Activated CD4-positive, CD25-positive, alpha-beta regulatory T cell (primary cell): Measurements from ENCODE around the gene CFAP53.
"Not testable (repeated sequence)": the region's sequence is repeated elsewhere in the genome, so short reads cannot be mapped to it uniquely, and the experiment has no call there.

Source experiments
- DNase-seq, 4 experiments: peaks; one replicate each; lab custom pipeline; 2025; lab: John Stamatoyannopoulos, UW

The CFAP53 gene

DNA sequence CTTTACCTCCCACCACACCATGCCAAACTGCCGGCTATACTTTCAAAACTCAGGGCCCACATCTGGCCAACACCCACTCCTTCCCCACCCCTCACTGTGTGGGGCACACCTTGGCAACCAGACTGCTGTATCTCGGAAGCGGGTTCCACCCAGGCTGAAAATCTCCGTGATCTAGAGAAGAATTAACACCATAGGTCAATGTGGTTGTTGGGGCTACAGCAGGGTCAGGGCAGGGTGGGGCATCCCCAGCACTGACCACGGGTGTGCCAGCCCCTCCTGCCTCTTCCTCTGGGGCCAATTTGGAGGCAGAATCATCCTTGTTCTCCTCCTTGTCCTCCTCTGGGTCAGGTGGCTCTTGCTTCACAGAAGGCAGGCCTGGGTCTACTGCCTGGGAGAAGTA is 6.3 kb upstream of the CFAP53 start:
- no peak for DNase-seq

DNA sequence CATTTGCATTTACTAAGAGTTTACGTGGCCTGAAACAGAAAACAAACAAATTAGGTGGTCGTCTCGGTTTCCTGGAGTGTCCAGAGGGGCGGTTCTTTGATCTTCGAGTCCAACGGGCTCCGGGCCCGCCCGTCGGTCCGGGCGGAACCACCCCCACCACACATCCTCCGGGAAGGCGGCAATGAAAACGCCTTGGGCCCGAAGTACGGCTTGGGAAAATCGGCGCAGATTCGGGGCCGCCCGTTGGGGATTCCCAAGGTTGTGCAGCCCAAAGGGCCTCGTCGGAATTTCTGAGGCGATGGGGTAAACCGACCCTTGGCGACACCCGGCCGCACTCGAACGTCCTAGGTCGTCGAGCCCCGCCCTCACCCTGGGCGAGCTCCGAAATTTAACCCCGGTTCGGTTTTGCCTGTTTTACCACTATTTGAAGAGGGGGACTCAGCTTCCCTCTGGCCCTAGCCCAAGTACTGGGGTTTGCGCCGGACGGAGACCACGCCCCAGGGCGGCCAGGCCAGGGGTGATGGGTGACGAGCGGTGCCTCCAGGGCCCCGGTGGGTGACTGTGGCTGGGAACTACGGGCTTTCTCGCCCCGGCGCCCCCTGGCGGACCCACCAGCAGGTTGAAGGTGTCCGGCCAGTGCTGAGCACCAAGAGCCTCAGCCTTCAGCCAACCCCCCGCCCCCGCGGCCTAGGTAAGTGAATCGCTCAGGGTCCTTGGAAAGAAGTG is 1.9 kb upstream of the CFAP53 start:
- DNase-seq = peak; percentile 61 to 67 (median 64)

DNA sequence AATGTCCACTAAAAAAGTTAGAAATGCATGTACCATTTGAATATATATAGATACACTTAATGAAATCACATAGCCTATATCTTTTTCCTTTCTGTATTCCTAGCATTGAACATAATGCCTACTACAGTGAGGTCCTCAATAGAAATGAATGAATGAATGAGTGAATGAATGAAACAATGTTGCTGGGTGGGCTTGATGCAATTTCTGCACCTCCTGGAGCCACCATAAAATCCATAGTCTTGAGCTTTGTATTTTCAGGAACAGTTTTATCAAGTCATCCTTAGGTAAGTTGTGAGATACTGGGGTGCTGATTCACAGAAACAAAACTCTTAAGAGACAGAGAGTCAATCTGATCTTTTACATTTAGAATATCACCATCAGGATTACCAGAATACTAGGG is 3.3 kb downstream of the CFAP53 start:
- no peak for DNase-seq

DNA sequence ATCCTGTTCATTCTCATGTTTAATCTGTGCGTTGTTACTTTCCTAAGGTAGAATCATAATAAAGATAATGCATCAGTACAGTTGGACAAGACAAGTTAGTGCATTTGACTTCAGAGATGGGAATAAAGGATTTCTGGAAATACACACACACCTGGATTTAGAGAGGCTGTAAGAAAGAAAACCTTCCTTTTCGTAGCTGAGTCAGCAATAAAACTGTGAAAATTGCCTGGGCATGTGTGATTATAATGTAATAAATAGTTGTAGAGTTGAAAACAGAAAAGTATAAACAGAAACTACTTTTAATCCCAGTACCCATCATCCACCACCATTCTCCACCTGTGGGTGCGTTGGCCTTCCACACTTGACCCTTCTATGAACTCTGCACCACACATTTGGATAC is 15.4 kb downstream of the CFAP53 start:
- DNase-seq = no peak

DNA sequence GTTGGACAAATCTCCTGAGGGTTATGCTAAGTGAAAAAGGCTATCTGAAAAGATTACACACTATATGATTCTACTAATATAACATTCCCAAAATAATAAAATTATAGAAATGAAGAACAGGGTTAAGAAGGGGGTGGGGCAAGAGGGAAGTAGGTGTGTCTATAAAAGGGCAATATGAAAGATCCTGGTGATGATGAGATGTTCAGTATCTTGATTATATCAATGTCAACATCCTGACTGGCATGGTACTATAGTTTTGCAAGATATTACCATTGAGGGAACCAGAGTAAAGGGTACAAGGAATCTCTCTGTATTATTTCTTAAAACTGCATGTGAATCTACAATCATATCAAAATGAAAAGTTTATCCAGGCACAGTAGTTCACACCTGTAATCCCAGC is 16.7 kb downstream of the CFAP53 start:
- DNase-seq = no peak

DNA sequence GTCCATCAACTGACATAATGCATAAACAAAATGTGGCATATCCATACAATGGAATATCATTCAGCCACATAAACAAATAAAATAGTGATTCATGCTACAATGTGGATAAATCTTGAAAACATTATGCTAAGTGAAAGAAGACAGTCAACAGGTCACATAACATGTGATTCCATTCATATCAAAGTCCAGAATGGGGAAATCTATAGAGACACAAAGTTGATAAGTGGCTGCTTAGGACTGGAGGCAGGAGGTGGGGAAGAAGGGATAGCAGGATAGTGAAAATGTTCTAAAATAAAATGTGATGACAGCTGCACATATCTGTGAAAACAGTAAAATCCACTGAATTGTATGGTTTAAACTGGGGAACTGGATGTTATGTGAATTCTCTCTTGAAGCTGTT is 18.7 kb downstream of the CFAP53 start:
- no peak for DNase-seq

DNA sequence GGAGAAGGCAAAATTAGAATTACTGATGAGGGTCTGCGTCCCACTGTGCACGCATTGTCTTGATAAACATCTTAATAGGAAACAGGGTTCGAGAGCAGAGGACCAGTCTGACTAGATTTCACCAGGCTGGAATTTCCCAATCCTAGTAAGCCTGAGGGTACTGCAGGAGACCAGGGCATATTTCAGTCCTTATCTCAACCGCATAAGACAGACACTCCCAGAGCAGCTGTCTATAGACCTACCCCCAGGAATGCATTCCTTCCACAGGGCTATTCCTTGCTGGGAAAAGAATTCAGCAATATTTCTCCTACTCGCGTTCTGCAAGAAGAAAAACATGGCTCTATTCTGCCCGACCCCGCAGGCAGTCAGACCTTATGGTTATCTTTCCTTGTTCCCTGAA is 24.5 kb downstream of the CFAP53 start:
- DNase-seq = not testable (repeated sequence)

DNA sequence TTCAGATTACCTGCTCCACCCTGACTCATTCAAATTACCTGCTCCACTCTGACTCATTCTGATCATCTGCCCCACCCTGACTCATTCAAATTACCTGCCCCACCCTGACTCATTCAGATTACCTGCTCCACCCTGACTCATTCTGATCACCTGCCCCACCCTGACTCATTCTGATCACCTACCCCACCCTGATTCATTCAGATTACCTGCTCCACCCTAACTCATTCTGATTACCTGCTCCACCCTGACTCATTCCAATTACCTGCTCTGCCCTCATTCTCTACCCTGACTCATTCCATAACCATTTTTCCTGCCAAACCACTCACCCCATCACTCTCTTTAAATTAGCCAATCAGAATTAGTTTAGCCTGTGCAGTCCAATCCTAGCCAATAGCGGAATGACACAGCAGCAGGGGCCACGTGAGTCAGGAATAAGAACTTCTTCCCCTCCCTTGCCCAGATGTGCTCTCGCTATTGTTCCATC is 26.2 kb downstream of the CFAP53 start:
- no peak for DNase-seq

DNA sequence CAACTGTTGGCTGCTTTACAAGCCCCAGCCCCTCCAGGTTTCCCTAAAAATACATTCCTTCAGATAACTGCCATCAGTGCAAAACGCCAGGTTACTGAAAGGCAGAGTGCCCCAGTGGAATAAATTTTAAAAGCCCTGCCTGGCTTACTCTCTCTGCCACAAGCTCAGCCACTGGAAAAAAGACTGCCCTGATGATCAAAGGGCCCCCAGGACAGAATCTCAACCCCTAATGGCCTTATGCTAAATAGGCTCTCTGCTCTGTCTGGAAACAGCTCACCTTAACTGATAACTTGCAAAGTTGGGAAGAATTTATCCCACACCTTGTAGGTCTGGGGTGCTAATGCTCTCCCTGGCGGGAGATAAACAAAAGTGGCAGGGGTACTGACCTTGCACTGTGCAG is 33.9 kb downstream of the CFAP53 start:
- no peak for DNase-seq

DNA sequence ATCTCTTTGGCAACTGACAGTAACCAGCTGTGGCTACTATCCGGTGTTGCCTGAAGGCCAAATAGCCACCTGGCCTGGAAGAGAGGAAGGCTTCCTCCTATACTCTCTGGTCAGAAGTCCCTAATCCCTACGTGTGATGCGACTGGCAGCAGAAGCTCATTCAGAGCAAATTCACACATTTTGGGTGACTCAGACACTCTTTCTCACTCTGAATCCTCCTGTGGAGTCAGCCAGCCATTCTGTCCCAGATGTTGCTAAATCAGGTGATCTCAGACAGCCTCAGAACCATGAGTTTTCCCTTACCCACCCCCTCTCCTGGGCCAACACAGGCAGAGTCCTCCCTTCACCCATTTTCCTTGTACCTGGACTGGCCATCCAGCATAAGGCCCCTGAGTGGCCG is 34.7 kb downstream of the CFAP53 start:
- no peak for DNase-seq

DNA sequence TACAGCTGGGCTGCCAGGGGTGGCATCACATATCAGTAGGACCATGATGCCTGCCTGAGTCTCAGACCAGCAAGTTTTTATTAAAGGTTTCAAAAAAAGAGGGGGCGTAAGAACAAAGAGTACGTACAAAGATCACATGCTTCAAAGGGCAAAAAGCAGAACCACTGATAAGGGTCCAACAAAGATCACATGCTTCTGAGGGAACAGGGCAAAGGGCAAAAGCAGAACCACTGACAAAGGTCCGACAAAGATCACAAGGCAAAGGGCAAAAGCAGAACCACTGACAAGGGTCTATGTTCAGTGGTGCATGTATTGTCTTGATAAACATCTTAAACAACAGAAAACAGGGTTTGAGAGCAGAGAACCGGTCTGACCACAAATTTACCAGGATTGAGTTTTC is 46.0 kb downstream of the CFAP53 start:
- not testable (repeated sequence) for DNase-seq

DNA sequence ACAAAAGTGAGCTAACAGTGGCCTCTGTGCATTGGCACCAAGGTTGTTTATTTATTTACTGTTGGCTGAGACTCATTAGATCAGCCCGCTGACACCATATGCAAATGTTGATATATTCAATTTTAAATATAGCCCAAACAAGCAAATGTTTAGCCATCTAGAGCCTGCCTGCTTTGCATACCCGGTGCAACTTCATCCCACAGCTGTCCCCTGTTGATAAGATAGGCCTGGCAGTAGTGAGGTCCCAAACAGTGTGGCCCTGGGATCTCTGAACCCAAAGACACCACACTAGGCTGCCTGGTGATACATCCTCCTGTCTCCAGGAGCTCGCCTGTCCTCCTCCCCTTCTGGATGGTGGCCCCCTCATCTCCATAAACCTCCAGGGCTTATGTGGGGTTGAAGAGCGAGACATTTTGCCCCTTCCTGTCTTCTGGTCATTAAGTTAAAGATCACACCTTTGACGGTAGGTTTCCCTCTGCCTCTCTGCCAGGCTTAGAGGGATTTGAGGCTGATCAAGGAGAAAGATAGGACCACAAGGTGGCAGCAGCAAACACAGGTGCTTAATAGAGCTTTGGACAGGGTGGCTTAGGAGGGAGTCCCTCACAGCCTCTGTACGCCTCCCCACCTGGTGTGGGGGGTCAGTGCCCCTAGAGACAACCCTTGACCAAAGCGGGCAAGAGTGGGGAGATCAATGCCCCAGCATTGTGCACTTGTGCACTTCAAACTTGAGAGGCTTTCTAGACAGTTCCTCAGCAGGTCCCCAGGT is 47.7 kb downstream of the CFAP53 start:
- DNase-seq = no peak

DNA sequence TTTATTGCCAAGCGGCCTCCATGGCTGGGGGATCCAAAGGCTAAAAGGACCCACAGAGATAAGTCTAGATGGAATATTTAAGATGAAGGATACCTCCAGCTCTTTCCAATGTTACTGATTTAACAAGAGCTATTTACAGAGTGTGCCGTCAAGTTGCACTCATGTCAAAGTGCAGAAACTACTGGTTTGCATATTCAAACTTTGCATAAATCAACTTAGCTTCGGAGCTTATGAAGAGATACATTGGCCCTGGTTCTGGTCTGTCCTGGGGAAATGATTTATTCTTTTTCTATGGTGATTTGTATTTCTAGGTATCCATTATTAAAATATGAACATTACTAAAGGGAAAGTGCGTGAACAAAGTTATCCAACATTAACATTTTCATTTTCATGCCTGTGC is 57.0 kb downstream of the CFAP53 start:
- no peak for DNase-seq

DNA sequence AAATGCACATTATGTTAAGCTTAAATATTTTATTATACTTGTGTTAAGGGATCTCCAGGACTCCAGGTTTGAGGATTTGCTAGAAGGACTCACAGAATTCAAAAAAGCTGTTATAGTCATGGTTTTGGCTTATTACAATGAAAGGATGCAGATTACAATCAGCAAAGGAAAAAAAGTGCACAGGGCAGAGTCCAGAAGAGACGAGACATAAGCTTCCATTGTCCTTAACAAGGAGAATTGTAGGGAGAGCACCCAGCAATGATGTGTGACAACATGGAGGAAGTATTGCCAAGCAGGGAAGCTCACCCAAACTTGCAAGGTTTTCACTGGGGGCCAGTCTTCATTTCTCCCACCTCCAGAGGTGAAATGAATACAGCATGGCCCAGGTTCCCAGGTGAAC is 58.6 kb downstream of the CFAP53 start:
- DNase-seq = no peak

DNA sequence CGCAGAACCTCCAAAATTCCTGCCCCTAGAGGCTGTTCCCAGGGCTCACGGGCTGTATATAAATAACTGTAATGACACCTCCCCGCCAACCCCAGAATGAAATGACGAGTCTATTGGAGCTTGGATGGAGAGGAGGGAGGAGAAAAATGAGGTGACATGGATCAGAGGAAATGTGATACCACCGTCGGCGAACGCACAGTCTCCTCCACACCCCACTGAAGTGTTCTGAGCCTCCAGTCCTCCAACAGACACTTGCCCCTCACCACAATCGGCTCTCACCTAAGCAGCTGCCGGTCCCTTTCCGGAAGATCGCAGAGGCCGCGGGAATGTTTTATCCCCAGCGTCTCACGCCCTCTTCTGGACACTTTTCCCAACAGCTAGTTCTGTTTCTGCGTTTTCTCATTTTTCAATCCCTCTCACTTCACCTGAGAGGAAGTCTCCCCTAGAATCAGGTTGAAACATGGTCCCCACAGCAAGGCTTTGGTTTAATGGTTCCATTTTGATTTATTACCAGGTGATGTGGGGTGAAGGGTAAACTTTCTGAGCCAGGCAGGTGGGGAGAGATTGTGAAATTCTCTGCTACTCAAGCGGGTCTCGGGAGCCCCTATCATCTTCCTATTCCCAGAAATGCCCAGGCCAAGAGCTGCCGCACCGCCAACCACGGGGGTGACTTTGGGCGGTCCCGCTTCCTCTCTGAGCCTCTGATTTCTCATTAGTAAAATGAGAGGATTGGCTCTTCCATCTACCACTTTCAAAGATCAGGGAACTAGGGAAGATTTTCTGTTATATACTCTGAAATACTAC is 62.3 kb downstream of the CFAP53 start:
- no peak for DNase-seq

DNA sequence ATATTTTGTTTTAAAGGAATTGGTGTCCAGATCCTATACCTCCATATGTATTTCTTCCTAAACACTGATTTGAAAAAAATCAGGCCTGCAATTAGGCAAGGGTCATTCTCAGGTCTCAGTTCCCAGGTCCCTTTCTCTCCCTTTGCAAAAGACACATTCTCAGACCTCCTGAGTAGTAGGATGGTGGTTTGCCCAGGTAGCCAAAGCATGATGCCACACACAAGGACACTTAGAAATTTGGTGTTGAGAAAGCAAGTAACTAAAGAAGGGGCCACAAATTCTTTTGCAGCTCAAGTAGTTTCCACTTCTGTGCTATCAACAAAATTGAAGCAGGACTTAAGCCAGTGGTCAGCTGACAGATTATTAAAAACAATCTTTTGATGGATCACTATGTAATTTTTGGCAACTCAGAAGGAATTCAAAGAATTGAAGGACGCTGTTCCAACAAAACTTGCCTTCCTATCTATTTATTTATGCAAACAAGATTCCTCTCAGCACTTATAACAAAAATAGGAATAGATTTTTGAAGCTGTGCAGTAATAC is 64.7 kb downstream of the CFAP53 start:
- no peak for DNase-seq

DNA sequence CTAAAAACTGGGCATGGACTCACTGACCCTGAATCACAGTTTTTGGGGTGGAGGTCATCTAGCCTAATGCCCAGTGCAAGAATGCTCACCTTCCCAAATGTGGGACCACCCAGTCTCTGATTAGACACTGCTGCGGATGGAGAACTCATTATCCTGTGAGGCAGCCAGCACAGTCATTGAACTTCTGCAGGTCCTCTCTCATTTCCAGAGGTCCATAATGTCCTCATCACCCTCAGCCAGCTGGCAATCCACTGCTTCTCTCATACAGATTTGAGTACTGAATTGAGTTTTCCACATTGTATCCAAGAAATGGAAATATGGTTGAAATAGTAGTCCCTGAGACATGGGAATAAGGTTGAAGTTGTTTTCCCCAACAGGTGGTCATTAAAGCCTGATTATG is 66.4 kb downstream of the CFAP53 start:
- DNase-seq = no peak

DNA sequence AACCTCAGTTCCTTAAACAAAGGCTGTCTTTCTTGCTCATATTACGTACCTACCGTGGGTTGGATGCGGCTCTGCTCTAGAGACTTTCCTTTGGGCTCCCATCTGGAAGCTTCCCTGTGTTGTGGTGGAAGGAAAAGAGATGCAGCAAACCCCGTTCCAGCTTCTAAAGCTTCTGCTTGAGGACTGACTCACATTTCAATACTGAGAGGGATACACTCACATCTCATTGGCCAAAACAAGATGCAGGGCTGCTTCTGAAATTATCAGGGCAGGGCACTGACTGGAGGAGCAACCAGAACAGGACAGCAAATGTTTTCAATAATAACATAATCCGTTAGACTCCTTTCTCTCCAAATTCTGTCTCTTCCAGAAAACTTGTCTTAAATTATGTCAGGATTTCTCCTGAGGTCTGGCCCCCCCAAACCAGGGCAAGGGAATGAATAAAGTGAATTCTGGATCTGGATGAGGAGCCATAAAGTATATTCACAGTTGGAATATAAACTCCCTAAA is 66.9 kb downstream of the CFAP53 start:
- no peak for DNase-seq

DNA sequence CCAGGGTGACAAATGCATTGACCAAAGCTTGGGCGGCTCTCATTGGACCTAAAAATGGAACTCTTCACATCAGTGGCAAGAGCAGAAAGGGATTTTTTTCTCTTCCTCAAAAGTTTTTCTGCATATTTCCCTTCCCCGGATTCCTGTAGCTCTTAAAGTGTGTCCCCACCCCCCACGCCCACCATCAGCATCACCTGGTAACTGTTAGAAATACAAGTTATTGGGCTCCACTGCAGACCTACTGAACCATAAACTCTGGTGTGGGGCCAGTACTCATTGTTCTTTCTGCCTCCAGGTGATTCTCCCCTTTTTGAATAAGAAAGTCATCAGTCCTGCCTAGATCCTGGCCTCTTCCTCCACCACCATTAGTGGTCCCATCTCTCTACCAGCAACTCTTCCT is 70.0 kb downstream of the CFAP53 start:
- DNase-seq = no peak

DNA sequence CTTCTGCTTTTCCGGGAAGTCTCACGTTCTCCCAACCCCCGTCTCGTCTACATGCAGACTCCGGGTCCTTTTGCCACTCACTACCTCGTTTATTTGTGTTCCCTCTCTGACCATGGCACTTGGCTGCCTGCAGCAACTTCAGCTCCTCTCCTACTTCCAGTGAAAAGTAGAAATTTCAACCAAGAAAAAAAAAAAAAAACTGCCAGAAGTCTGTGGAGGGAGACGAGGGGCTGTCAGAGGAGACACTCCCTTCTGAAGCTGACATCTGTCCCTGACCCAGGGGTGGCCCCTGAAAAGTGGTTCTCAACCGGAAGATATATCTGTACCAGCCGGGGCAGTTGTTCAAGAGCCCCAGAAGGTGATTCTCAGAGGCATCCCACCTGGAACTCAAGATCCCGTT is 70.6 kb downstream of the CFAP53 start:
- no peak for DNase-seq

DNA sequence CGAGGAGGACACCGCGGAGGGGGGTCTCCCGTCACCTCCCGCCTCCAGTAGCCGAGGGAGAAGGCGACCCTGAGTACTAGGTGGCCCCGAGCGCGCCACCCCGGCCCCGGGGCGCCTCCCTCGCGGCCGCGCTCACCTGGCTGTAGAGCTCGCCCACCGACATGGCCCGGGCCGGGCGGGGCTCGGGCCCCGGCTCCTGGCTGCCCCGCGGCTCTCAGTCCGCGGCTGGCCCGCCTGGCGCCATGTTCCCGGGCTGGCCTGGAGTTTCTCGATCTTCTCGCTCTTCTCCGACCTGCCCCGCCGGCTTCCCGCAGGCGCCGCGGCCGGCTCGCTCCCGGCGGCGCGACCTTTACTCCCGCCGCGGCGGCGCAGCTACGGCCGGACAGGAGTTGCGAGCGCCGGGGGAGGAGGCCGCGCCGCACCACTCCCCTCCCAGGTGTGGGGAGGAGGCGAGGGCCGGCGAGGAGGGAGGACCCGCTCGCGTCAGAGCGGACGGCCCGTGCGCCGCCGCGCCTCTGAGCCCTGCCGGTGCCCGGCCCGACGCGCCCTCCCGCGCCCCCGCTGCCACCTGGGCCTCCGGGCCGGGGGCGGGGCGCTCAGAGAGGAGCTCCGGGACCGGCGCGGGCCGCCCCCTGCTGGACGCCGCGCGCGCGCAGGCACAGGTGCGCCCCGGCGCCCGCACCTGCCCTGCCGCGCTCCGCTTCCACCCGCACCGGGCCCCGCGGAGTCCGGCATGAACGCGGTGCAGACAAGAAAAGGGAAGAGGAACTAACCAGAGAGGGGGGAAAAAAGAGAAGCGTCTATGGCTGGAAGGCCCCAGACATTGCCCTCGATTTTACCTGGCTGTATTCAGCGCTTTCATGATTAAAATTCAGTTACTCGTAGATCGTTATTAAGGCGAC is 71.4 kb downstream of the CFAP53 start, which contains the start of gene MYO5B:
MYO5B (minus strand) TSS at position 517 of the 902 bp plus-strand sequence; CDS start at position 163, 354 bp downstream.
- peak in 2 of 4 experiments; percentile 3 to 4 for DNase-seq
